T-helper 22 cell (primary cell): ENCODE results near the gene EBF3.

ENCODE experiments used
- DNase-seq: peaks from one replicate; pipeline ENCODE4 v3.0.0-alpha.2; 2020; ENCODE audit warnings: low read depth

EBF3 gene

DNA sequence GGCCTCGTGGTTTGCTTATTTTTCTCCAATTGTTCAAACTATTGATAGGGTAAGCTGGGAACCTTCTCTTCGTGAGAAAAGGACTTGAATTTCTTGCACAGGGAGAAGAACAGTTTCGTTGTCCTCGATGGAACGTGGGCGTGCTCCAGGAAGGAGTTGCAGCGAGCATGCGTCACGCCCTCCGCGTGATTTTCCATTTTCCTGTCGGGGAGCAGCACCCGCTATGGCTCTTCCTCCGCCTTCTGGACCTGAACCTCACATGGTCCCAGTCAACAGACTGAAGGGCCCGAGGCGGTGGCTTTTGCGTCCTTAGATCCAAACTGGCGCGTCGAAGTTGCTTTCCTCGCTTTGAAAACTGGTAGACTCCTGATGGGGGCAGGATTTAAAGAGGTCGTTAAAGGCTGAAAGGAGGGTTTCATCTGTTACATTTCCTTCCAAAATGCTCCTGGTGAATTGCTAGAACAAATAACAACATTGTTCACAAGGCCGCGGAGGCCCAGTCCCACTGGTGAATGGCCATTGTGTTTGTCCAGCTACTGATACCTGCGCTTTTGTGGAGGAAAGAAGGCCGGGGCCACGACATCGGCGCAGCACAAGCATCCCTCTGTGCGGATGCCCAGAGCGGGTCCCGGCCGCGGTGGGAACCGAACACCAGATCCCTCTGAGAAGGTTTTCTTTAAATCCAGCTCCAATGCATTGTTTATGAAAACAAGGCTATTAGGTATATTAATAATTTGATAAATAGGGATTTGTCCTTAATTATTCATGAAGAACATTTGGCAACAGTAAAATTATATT lies 75.9 kb downstream of the EBF3 start:
- no peak for DNase-seq

- no peak for DNase-seq
Measured at GRCh38 chr10:129887381-129887905, 76.6 kb downstream of the EBF3 start.

DNA sequence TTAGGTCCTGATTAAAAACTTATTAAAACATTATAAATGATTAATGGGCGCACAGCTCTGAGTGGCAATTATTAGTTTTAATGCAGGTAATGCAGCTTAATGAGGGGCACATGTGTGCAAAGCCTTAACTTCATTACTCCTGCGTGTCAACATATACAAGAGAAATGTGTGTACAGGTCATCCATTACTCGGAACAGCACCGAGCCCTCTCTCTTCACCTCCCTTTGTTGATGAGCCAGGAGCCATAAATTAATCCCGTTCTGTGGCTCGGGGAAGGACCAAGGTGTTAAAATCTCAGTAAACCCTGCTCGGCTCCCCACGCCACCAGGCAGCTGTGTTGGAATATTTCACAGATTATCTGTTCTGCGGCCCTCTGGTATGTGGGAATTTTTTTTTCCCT lies 77.8 kb downstream of the EBF3 start:
- DNase-seq, result no peak

DNA sequence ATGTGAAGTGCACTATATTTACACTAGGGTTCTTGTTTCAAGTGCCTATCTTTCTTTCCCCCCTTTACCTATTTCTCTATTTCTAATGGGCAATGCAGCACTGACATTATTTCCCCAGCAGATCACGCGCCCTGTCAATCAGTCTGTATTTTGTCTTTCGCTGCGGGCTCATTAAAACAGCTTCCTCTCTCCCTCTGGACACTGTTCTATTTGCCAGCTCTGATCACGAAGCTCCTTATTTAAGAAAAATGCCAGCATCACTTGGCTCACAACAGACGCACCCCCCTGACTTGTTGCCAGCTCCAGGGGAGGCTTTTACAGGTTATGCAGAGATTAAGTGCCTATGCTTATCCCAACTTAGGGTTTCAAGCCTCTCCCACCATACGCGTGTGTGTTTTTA lies 78.5 kb downstream of the EBF3 start:
- no peak for DNase-seq

GRCh38 chr10:129884398-129885078 lies 79.5 kb downstream of the EBF3 start:
- no peak for DNase-seq

- DNase-seq, result no peak
Measured at GRCh38 chr10:129883626-129884397, 80.3 kb downstream of the EBF3 start.

GRCh38 chr10:129883029-129883428 lies 81.0 kb downstream of the EBF3 start:
- no peak for DNase-seq

GRCh38 chr10:129882291-129883010 lies 81.6 kb downstream of the EBF3 start:
- no peak for DNase-seq

DNA sequence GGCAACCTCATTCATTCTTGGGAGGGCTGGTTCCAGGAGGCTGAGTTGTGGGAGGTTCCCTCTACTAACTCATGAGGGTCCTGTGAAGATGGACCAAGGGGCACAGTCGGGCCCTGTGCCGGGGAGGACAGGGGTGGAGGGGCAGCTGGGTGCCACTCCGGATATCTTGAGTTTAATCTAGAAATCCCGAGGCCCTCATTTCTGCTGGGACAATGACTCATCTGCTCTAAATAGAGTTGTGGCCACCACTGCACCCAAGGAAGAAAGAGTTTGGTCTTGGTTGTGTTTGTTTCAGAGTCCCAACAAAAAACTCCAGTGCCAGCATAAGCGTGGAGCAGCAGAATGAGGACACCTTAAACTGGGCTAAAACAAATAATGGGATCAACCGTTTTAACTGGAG lies 82.4 kb downstream of the EBF3 start:
- no peak for DNase-seq

DNA sequence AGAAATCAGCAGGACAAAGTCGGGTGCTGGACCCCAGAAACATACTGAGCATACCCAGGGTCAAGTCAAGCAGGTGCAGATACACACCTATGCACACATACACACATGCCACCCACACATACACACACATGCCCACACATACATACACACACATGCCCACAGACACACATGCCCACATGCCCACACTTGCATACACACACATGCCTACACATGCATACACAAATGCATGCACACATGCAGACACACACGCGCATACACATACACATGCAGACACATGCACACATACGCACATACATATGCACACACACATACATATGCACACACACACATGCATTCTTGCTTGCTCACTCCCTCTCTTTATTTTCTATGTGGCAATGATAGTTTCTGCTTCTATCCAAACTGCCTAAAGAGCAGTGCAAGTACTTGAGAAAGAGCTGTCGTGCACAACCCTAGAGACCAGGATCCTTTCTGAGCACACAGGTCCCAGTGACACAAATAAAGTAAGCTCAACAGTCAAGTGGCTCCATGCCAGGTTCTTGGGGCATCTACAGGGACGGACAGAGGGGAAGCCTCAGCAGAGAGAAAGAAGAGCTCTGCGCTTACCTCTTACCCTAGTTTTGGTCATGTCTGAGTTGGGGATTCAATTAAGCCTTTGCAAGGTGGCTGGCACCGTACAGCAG lies 83.7 kb downstream of the EBF3 start:
- DNase-seq, result no peak

DNA sequence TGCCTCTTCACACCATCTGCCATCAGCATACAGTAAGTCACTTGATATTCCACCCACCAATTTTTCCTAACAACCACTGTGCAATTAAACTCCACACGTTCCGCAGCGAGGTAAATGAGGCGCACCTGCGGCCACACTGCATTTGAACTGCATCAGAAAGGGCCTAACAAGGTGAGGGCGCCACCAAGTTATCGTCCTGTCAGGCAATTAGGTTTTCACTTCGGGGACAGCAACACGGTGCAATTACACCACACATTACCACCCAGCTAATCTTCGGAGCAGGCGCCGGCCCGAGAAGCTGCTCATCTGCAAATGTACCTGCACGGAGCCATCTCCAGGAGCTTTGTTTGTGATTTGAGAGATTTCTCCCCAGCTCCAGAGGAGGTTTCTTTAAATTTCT lies 84.4 kb downstream of the EBF3 start:
- no peak for DNase-seq

- no peak for DNase-seq
Measured at GRCh38 chr10:129878835-129879234, 85.2 kb downstream of the EBF3 start.

- no peak for DNase-seq
Measured at GRCh38 chr10:129877773-129878371, 86.2 kb downstream of the EBF3 start.

GRCh38 chr10:129876838-129877237 lies 87.2 kb downstream of the EBF3 start:
- no peak for DNase-seq

DNA sequence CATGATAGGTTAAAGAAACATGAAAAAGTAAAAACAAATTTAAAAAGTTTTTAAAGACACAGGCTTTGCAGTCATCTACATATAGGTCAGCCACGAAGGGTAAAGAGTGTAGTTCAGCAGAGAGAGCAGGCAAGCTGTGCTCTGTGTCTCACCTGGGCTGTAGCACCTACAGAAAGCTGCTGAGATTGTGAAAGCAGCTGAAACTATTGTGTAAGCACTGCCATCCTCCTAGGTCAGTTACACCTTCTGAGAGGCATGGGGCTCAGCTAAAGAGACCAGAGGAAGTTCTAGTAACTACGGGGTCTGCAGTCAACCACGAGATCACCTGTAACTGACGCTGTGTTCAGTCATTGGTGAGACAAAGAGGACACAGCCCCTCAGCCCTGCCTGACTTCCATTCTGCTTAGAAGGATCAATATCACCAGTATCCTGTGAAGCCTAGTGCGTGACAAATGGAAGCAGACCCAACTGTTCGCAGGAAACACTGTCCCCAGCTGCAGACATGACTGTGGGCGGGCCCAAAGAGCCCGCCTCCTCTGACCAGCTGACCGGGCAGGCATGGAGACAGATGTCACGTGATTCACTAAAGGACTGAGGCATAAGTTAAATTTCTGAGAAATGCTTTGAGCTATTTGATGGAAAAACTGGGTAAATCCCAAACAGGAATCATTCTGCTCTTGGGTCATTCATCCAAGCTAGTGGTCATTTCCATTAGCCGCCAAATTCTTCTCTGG lies 87.9 kb downstream of the EBF3 start:
- no peak for DNase-seq

- DNase-seq, result no peak
Measured at GRCh38 chr10:129873351-129873750, 90.7 kb downstream of the EBF3 start.

DNA sequence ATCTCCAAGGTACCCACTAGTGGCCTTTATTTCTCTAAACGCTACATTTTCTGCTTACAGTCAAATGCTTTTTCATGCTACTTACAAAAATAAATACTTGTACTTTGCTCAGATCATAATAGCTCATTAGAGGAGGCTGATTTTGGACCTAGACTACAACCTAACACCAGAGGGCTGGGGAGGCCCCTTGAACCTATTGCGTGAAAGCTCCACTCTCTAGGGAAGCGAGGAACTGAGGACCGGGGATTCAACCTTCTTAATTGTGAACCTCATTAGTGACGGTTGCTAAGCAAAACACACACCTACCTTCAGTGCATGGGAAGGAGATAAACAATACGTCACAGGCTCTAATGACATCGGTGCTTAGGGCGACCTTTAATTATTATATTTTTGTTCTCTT lies 92.1 kb downstream of the EBF3 start:
- no peak for DNase-seq

DNA sequence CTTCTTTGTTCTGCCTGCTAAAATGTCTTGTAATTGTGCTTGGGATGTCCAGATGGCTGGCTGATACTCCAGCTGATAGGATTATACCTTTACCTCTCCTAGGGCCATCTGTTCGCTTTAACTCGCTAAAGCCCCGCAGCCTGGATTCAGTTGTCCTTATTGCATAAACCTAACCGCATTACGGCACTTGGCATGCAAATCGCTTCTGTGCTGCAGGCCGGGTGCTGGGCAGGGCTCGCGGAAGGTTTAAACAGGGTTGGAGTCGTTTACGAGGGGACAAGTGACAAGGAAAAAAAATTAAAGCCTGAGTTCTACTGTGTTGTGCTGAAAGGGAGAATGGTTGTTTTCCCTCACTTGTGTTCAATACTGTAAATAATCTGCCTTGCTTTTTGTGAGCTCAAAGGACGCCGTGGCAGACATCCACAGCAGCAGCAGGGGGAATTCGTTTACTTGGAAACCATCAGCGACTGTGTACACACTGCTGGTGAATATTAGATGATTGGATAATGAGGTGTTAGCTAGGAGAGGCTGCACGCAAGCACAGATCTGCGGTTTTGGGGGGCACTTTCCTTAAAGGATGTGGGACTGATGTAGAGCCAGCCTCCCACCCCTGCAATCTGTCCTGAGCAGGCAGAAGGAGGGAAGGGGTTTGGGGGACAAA lies 93.0 kb downstream of the EBF3 start:
- DNase-seq, result no peak

- no peak for DNase-seq
Measured at GRCh38 chr10:129870474-129870757, 93.7 kb downstream of the EBF3 start.
